ENCODE measurements around the gene TBC1D21.
"Not testable (repeated sequence)": the region's sequence is repeated elsewhere in the genome, so short reads cannot be mapped to it uniquely, and the experiment has no call there.

TBC1D21 gene

DNA sequence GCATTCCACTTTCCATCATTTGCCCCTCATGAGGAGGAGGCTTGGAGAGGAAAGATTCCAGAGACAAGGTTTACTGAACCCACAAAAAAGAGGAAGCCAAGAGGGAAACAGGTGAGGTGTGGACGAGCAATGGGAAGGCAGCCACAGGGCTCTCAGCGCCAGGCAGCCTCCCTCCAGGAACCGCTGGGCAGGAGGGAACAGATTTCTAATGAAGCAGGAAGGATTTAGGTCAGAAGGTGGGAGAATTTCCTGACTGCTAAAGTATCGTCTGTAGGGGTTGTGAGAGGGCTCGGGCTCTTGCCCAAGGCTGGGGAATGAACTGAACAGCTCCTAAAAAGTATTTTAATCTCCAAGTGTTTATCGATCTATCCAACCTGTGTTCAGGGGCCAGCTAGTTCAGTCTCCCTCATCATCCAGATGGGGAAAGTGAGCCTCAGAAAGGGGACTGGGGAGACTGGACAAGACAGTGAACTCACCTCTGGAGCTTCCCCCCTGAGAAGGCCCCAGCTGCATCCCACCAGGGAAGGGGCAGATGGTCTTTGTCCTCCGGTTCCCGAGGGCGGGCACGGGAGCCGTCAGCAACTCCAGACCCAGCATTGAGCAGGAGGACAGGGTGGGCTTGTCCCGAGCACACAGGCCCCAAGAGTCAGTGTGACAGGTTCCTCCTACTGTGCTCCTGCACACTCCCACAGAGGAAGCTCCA lies 63.4 kb downstream of the TBC1D21 start:
- TF ChIP-seq, protein P1, sequence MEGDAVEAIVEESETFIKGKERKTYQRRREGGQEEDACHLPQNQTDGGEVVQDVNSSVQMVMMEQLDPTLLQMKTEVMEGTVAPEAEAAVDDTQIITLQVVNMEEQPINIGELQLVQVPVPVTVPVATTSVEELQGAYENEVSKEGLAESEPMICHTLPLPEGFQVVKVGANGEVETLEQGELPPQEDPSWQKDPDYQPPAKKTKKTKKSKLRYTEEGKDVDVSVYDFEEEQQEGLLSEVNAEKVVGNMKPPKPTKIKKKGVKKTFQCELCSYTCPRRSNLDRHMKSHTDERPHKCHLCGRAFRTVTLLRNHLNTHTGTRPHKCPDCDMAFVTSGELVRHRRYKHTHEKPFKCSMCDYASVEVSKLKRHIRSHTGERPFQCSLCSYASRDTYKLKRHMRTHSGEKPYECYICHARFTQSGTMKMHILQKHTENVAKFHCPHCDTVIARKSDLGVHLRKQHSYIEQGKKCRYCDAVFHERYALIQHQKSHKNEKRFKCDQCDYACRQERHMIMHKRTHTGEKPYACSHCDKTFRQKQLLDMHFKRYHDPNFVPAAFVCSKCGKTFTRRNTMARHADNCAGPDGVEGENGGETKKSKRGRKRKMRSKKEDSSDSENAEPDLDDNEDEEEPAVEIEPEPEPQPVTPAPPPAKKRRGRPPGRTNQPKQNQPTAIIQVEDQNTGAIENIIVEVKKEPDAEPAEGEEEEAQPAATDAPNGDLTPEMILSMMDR (IDR thresholded peaks at IDR 0.05; ENCODE audit: insufficient read depth, missing control alignments): no peak
- FAIRE-seq (no peak), DNase-seq (ENCODE audit: insufficient read length, low spot score) (no peak)

DNA sequence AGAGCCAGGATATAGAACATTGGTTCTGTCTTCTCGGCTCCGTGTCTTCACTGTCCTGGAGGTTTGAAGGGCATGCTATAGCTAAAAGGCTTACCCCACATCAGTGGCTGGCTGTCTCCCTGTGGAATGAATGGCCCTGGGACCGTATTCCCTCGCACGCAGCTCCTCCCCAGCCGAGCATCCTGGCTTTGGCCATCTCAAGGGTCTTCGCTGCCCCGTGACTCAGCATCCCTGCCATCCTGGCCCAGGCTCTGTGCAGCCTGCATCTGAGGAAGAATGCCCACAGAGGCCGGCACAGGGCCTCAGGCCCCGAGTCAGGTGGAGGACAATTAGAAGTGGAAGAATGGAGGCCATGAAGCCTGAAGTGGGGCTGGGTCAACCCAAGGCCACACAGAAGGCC lies 63.9 kb downstream of the TBC1D21 start:
- DNase-seq (ENCODE audit: insufficient read length, low spot score): no peak
- FAIRE-seq: no peak
- TF ChIP-seq, protein P1 (IDR thresholded peaks at IDR 0.05; ENCODE audit: insufficient read depth, missing control alignments): no peak

DNA sequence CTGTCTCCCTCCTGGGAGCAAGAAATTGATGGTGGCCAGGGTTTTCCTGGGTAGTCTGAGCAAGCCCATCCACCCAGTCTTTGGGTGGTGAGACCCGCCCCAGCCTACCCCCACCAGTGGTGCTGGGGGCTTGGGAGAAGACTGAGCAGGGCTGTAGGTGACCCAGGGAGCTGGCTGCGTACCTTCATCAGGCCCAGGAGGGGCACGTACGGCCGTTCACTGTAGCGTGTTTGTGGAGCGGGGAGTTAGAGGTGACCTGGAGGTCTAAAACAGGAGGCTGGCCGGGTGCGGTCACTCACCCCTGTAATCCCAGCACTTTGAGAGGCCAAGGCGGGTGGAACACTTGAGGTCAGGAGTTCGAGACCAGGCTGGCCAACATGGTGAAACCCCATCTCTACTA lies 64.4 kb downstream of the TBC1D21 start:
- no peak for FAIRE-seq
- TF ChIP-seq, protein P1 (IDR thresholded peaks at IDR 0.05; ENCODE audit: insufficient read depth, missing control alignments): no peak
- no peak for DNase-seq (ENCODE audit: insufficient read length, low spot score)

DNA sequence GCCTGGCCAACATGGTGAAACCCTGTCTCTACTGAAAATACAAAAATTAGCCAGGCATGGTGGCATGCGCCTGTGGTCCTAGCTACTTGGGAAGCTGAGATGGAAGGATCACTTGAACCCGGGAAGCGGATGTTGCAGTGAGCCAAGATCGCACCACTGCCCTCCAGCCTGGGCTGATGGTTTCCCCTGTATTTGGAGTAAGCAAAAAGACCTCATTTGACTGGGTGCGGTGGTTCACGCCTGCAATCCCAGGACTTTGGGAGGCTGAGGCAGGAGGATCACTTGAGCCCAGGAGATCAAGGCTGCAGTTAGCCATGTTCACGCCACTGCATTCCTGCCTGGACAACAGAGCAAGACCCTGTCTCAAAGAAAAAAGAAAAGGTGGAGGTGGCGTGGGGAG lies 65.2 kb downstream of the TBC1D21 start:
- not testable (repeated sequence) for FAIRE-seq; DNase-seq (ENCODE audit: insufficient read length, low spot score)

Measured in D721Med (cell line).